Heart left ventricle (tissue), 13 donors: Measurements from ENCODE around the gene KCTD6.

Source experiments
- CTCF ChIP-seq, 12 donors: fragments of 200-600 bp; sonication (generic) in 4 of 12; IDR thresholded peaks; one replicate each; pipeline versions ENCODE4 v1.5.0 to v1.8.0; 2018 to 2022; ENCODE audit warnings: antibody characterized with exemption in 12 of 12, mild to moderate bottlenecking in 5 of 12
- POLR2A ChIP-seq, 2 donors: fragments of 450-650 bp; IDR thresholded peaks; one replicate each; pipeline ENCODE4 v1.6.1; 2017; ENCODE audit warnings: antibody characterized with exemption in 2 of 2, mild to moderate bottlenecking in 2 of 2, moderate library complexity in 2 of 2
- donor health status: ischemic (EF 13 %, LVEDD 7.1; RV severe dilation, severe dysfunction).
- donor health status: DM: no; HTN: yes; CAD: no.
- donor health status: DM: no; HTN: no; CAD: no.
- donor health status: ischemic (EF 25% LVEDD 6.9; RV normal size, moderate dysfunction).
- donor health status: ischemic (EF 25% LVEDD 5.7; RV mildly dilated, moderate dysfunction).
- donor health status: ischemic (EF 35%, LVEDD 5.7; RV mildly dilated, moderate dysfunction).
- donor health status: nonischemic (EF 11% LVEDD 7.7; RV severe dilation, severe dysfunction).
- donor health status: DM: yes; HTN: yes; CAD: no.
- donor health status: PGD.
- donor health status: ischemic (EF 29% LVEDD 5.4; RV normal size, mild dysfunction).
- donor health status: nonischemic (EF 23%, LVEDD 6.1; RV moderate dilation, normal function).

- no peak for TF ChIP-seq CTCF (IDR thresholded peaks at IDR 0.05)
- no peak for TF ChIP-seq POLR2A (IDR thresholded peaks at IDR 0.05)
Measured at GRCh38 chr3:58535531-58536500, 43.9 kb downstream of the KCTD6 start.
